Subcutaneous abdominal adipose tissue (tissue), 5 donors: Measurements from ENCODE around the gene C2orf69.

ENCODE experiments used
- H3K27ac ChIP-seq: one replicate; pipeline ENCODE4 v1.7.0; 2013; ENCODE audit warnings: low read depth, mild to moderate bottlenecking, inconsistent platforms, low read length, moderate library complexity
- H3K27me3 ChIP-seq, 5 donors: one replicate each; pipeline ENCODE4 v1.7.0; 2013; ENCODE audit warnings: low read length in 5 of 5, inconsistent platforms in 1 of 5; ENCODE audit not compliant: control insufficient read depth in 5 of 5, insufficient read depth in 4 of 5
- H3K36me3 ChIP-seq, 5 donors: one replicate each; pipeline ENCODE4 v1.7.0; 2013; ENCODE audit warnings: low read length in 5 of 5; ENCODE audit not compliant: control insufficient read depth in 5 of 5, insufficient read depth in 5 of 5
- H3K4me1 ChIP-seq, 5 donors: one replicate each; pipeline ENCODE4 v1.7.0; 2013; ENCODE audit warnings: low read length in 5 of 5, mild to moderate bottlenecking in 3 of 5, moderate library complexity in 1 of 5; ENCODE audit not compliant: control insufficient read depth in 5 of 5, insufficient read depth in 5 of 5
- H3K4me3 ChIP-seq, 5 donors: one replicate each; pipeline ENCODE4 v1.7.0; 2013; ENCODE audit warnings: low read length in 5 of 5, low read depth in 1 of 5
- H3K9ac ChIP-seq, 5 donors: one replicate each; pipeline ENCODE4 v1.7.0; 2013; ENCODE audit warnings: low read length in 5 of 5, mild to moderate bottlenecking in 4 of 5, moderate library complexity in 3 of 5
- H3K9me3 ChIP-seq, 5 donors: one replicate each; pipeline ENCODE4 v1.7.0; 2013; ENCODE audit warnings: low read length in 5 of 5; ENCODE audit not compliant: control insufficient read depth in 5 of 5
- donor health status: healthy.
- donor health status: healthy.
- donor health status: healthy.
- donor health status: healthy.
- donor health status: healthy.

Gene C2orf69, protein sequence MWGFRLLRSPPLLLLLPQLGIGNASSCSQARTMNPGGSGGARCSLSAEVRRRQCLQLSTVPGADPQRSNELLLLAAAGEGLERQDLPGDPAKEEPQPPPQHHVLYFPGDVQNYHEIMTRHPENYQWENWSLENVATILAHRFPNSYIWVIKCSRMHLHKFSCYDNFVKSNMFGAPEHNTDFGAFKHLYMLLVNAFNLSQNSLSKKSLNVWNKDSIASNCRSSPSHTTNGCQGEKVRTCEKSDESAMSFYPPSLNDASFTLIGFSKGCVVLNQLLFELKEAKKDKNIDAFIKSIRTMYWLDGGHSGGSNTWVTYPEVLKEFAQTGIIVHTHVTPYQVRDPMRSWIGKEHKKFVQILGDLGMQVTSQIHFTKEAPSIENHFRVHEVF

DNA sequence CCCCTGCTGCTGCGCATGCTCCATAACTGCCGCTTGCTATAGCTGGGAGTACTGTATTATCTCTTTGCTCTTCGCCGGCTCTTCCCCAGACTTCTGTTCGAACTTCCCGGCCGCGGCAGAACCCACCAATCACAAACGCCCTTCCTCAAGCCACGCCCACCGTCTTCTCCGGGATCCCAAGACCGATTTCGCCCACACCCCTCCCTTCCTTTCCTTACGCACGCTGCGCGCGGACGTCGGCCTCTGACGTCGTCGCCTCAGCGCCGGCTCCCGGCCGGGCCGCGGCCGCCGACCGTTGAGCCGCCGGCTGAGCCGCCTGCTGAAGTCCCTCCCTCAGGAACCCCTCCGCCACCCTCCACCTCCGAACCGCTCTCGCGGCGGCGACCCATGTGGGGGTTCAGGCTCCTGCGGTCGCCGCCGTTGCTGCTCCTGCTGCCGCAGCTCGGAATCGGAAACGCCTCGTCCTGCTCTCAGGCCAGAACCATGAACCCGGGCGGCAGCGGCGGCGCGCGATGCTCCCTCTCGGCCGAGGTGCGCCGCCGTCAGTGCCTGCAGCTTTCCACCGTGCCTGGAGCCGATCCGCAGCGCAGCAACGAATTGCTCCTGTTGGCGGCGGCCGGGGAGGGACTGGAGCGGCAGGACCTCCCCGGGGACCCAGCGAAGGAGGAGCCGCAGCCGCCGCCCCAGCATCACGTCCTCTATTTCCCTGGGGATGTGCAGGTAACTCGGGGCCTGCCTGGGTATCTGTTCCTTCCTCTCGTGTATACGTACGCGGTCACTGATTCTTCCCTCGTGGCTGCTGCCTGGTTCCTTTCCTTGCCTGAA, at the start of gene C2orf69:
Gene C2orf69, plus strand, starts transcription at position 242 of the 825 bp plus-strand sequence. Its CDS starts 146 bp downstream, at position 388.
- Histone ChIP-seq H3K27me3 (no peaks in the 10 kb centered on the region), H3K9ac (peak within 1 kb of the TSS; percentile 40 to 97 (median 95)), H3K36me3 (no peaks in the 10 kb centered on the region), H3K27ac (peak within 1 kb of the TSS; percentile 92), H3K4me1 (peaks cover 0 to 25% (median 24%) of the 10 kb centered on the region in 5 donors), H3K4me3 (peak within 1 kb of the TSS; percentile 93 to 97 (median 95)), H3K9me3 (no peaks in the 10 kb centered on the region)

DNA sequence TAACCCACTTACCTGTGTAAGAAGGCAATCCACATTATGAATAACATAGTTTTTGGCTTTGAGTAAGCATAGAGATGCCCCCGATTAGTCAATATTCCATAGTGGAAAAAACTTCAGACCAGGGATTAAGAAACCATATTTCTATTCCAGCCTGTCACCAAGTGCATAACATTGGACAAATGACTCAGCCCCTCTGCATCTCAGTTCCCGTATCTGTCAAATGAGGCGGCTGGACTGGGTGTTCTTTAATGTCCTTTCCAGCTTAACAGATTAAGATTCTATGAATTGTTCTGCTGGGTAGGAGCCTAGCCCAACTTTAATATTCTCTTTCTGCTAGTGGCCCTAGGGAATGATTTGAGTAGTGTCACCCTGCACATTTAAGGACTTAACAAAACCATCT, 48.3 kb upstream of the C2orf69 start:
- Histone ChIP-seq H3K9ac (no peak overlapping the region), H3K27ac (no peak overlapping the region), H3K4me1 (no peaks in the 10 kb centered on the region), H3K36me3 (no peaks in the 10 kb centered on the region), H3K9me3 (no peaks in the 10 kb centered on the region), H3K4me3 (no peak overlapping the region), H3K27me3 (no peaks in the 10 kb centered on the region)

GRCh38 chr2:199865905-199866304, 45.2 kb upstream of the C2orf69 start:
- Histone ChIP-seq H3K9me3 (no peaks in the 10 kb centered on the region), H3K9ac (no peak overlapping the region), H3K4me3 (no peak overlapping the region), H3K4me1 (no peaks in the 10 kb centered on the region), H3K36me3 (no peaks in the 10 kb centered on the region), H3K27me3 (no peaks in the 10 kb centered on the region), H3K27ac (no peak overlapping the region)

DNA sequence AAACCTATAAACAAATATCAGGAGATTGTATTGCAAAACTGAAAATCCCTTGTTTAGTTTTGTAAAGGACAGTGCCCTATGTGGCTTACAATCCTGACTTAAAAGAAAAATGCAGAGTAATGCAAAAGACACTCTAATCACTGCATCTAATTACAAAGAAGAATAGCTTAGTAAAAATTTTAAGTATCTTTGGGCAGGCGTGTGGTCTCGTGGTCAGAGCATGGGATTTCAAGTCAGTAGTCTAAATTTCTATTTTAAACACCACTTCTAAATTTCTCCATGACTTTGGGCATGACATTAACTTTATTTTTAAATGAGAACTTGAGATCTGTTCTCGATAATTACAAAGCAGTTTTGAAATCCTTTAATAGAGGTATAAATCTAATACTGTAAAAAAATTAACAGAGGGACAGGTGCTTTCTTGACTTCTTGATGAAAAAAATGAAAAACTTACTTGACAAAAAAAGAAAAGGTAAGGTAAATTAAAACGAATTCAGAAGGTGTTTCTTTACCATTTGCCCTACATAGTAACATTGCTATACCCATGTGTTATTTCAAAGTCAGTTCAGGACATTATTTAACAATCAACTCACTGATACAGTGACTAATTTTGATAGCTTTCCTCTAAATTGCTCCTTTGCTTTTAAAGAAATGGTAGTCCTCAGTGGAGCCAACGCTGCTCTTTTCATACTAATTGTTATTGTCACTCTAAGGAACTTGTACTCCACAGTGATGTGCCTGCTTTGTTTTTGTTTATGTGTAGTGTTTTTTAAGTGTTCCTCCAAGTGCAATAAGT, 42.5 kb upstream of the C2orf69 start:
- H3K9ac ChIP-seq, result no peak overlapping the region
- no peaks in the 10 kb centered on the region for H3K27me3 ChIP-seq
- H3K4me3 ChIP-seq, result no peak overlapping the region
- no peaks in the 10 kb centered on the region for H3K9me3 ChIP-seq
- H3K36me3 ChIP-seq, result no peaks in the 10 kb centered on the region
- no peak overlapping the region for H3K27ac ChIP-seq
- no peaks in the 10 kb centered on the region for H3K4me1 ChIP-seq

DNA sequence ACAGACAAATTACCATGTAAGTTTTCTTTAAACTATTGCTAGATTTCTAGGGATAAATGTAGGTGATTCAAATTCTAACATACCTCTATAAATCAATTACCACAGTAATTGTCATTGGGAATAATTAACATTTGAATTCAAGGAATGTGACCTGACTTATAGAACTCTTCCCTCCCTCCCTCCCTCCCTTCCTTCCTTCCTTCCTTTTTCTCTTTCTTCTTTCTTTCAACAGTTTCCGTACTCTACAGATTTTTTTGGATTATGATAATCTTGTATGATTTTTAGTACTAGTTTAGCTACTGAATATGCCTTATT, 41.9 kb upstream of the C2orf69 start:
- Histone ChIP-seq H3K4me1 (no peaks in the 10 kb centered on the region), H3K27ac (no peak overlapping the region), H3K27me3 (no peaks in the 10 kb centered on the region), H3K36me3 (no peaks in the 10 kb centered on the region), H3K9ac (no peak overlapping the region), H3K4me3 (no peak overlapping the region), H3K9me3 (peaks cover 0 to 5% (median 2%) of the 10 kb centered on the region in 5 donors)

- H3K27me3 ChIP-seq, result no peaks in the 10 kb centered on the region
- H3K36me3 ChIP-seq, result no peaks in the 10 kb centered on the region
- H3K4me1 ChIP-seq, result no peaks in the 10 kb centered on the region
- peaks cover 2 to 6% (median 3%) of the 10 kb centered on the region in 5 donors for H3K9me3 ChIP-seq
- H3K4me3 ChIP-seq, result no peak overlapping the region
- H3K27ac ChIP-seq, result no peak overlapping the region
- no peak overlapping the region for H3K9ac ChIP-seq
These were observed 41.4 kb upstream of the C2orf69 start for GRCh38 chr2:199869653-199870052.

- H3K36me3 ChIP-seq, result no peaks in the 10 kb centered on the region
- H3K9ac ChIP-seq, result no peak overlapping the region
- no peaks in the 10 kb centered on the region for H3K4me1 ChIP-seq
- H3K9me3 ChIP-seq, result peaks cover 2 to 8% (median 3%) of the 10 kb centered on the region in 5 donors
- H3K4me3 ChIP-seq, result no peak overlapping the region
- H3K27ac ChIP-seq, result no peak overlapping the region
- H3K27me3 ChIP-seq, result no peaks in the 10 kb centered on the region
These were observed 40.5 kb upstream of the C2orf69 start for GRCh38 chr2:199870581-199870980.

GRCh38 chr2:199874209-199874608, 36.9 kb upstream of the C2orf69 start:
- Histone ChIP-seq H3K9ac (no peak overlapping the region), H3K36me3 (no peaks in the 10 kb centered on the region), H3K27me3 (no peaks in the 10 kb centered on the region), H3K27ac (no peak overlapping the region), H3K4me1 (no peaks in the 10 kb centered on the region), H3K4me3 (no peak overlapping the region), H3K9me3 (peaks cover 2 to 12% (median 3%) of the 10 kb centered on the region in 5 donors)

- no peaks in the 10 kb centered on the region for H3K36me3 ChIP-seq
- no peaks in the 10 kb centered on the region for H3K4me1 ChIP-seq
- no peak overlapping the region for H3K4me3 ChIP-seq
- H3K27me3 ChIP-seq, result no peaks in the 10 kb centered on the region
- peaks cover 2 to 12% (median 3%) of the 10 kb centered on the region in 5 donors for H3K9me3 ChIP-seq
- no peak overlapping the region for H3K27ac ChIP-seq
- H3K9ac ChIP-seq, result no peak overlapping the region
These were observed 35.7 kb upstream of the C2orf69 start for GRCh38 chr2:199875400-199875799.
